IMR-90 (cell line): ENCODE measurements around the gene ZFHX3. TPM values are rescaled to one million over a fixed set of nuclear protein-coding genes. Genes with fewer than 3 reads are reported as not detected.

ENCODE experiments used
- ATAC-seq: fragments of 200-7000 bp; cut with Tn5 transposase; 2 replicates; pipeline ENCODE4 v1.9.1; 2020; ENCODE audit warnings: low read depth, mild to moderate bottlenecking, moderate library complexity
- BruUV-seq: library from RNA; stranded (reverse); fragments of 400-500 nt; replicated peaks from 2 replicates; lab custom pipeline; 2021; lab: Mats Ljungman, UMichigan
- CTCF ChIA-PET: fragments of 300-600 bp; formaldehyde crosslinking; extraction: SDS; loops from one replicate; lab custom pipeline; 2021; ENCODE audit warnings: antibody characterized with exemption; lab: Yijun Ruan, JAX
- POLR2A ChIA-PET: fragments of 300-600 bp; sonication (Branson Sonifier 250); formaldehyde crosslinking; loops from one replicate; lab custom pipeline; 2022; ENCODE audit warnings: antibody characterized with exemption; ENCODE audit not compliant: unreplicated experiment; lab: Charles Lee
- DNase-seq: peaks from one replicate; pipeline ENCODE4 v3.0.0; 2013
- H2AFZ ChIP-seq: replicated peaks from 2 replicates; pipeline ENCODE3; 2013; ENCODE audit warnings: low read length, mild to moderate bottlenecking; ENCODE audit not compliant: poor library complexity
- H2AK5ac ChIP-seq: 2 replicates; pipeline ENCODE4 v1.6.1; 2013; ENCODE audit warnings: low read depth, low read length, inconsistent platforms
- H2AK9ac ChIP-seq: replicated peaks from 2 replicates; pipeline ENCODE3; 2013; ENCODE audit warnings: mild to moderate bottlenecking, low read depth, low read length, moderate library complexity; ENCODE audit not compliant: poor library complexity
- H2BK120ac ChIP-seq: 2 replicates; pipeline ENCODE4 v1.6.1; 2013; ENCODE audit warnings: low read depth, low read length, inconsistent platforms
- H2BK15ac ChIP-seq: 3 replicates; pipeline ENCODE4 v1.6.1; 2013; ENCODE audit warnings: low read depth, low read length, inconsistent platforms
- H2BK20ac ChIP-seq: 2 replicates; pipeline ENCODE4 v1.6.1; 2013; ENCODE audit warnings: low read depth, mild to moderate bottlenecking, inconsistent platforms, low read length, moderate library complexity
- H2BK5ac ChIP-seq: 2 replicates; pipeline ENCODE4 v1.6.1; 2013; ENCODE audit warnings: mild to moderate bottlenecking, low read depth, low read length, inconsistent platforms; ENCODE audit not compliant: poor library complexity, severe bottlenecking
- H3K14ac ChIP-seq: replicated peaks from 2 replicates; pipeline ENCODE4 v1.6.1; 2013; ENCODE audit warnings: low read depth, low read length, inconsistent platforms
- H3K18ac ChIP-seq: 2 replicates; pipeline ENCODE4 v1.6.1; 2013; ENCODE audit warnings: low read depth, low read length, control low read depth
- H3K23ac ChIP-seq: 2 replicates; pipeline ENCODE4 v1.6.1; 2013; ENCODE audit warnings: low read depth, low read length, inconsistent platforms
- H3K27ac ChIP-seq: 2 replicates; pipeline ENCODE4 v1.5.1; 2013; ENCODE audit warnings: mild to moderate bottlenecking, control low read depth, low read length; ENCODE audit not compliant: insufficient read depth
- H3K27me3 ChIP-seq: 2 replicates; pipeline ENCODE4 v1.6.1; 2013; ENCODE audit warnings: low read length; ENCODE audit not compliant: control insufficient read depth, insufficient read depth
- H3K36me3 ChIP-seq: 2 replicates; pipeline ENCODE4 v1.6.1; 2013; ENCODE audit warnings: low read length, mixed read lengths; ENCODE audit not compliant: control insufficient read depth, insufficient read depth
- H3K4ac ChIP-seq: 2 replicates; pipeline ENCODE4 v1.6.1; 2013; ENCODE audit warnings: low read depth, low read length, inconsistent platforms
- H3K4me1 ChIP-seq: 2 replicates; pipeline ENCODE4 v1.6.1; 2013; ENCODE audit warnings: low read length, mixed read lengths; ENCODE audit not compliant: control insufficient read depth, insufficient read depth
- H3K4me2 ChIP-seq: 2 replicates; pipeline ENCODE4 v1.6.1; 2013; ENCODE audit warnings: low read depth, mild to moderate bottlenecking, control low read depth, low read length, moderate library complexity
- H3K4me3 ChIP-seq: 2 replicates; pipeline ENCODE4 v1.5.1; 2013; ENCODE audit warnings: low read depth, mild to moderate bottlenecking, control low read depth, low read length, moderate library complexity; ENCODE audit not compliant: insufficient read depth
- H3K56ac ChIP-seq: 2 replicates; pipeline ENCODE4 v1.6.1; 2013; ENCODE audit warnings: low read length, inconsistent platforms; ENCODE audit not compliant: insufficient read depth; ENCODE audit errors: extremely low read depth
- H3K79me1 ChIP-seq, 2 experiments: 2 replicates each; pipeline ENCODE4 v1.6.1; 2013; ENCODE audit warnings: low read length in 2 of 2, inconsistent platforms in 1 of 2, low read depth in 1 of 2
- H3K9ac ChIP-seq: 2 replicates; pipeline ENCODE4 v1.6.1; 2013; ENCODE audit warnings: low read depth, low read length, control low read depth
- H3K9me1 ChIP-seq: 2 replicates; pipeline ENCODE4 v1.6.1; 2013; ENCODE audit warnings: low read length, inconsistent platforms; ENCODE audit not compliant: insufficient read depth
- H3K9me3 ChIP-seq: 2 replicates; pipeline ENCODE4 v1.6.1; 2013; ENCODE audit warnings: low read length; ENCODE audit not compliant: control insufficient read depth, insufficient read depth
- H4K20me1 ChIP-seq: 2 replicates; pipeline ENCODE4 v1.6.1; 2013; ENCODE audit warnings: low read length, inconsistent platforms; ENCODE audit not compliant: insufficient read depth
- H4K5ac ChIP-seq: 2 replicates; pipeline ENCODE4 v1.6.1; 2013; ENCODE audit warnings: mild to moderate bottlenecking, low read depth, low read length, control low read depth
- H4K8ac ChIP-seq, 2 experiments: 2 replicates each; pipeline ENCODE4 v1.6.1; 2013; ENCODE audit warnings: low read depth in 2 of 2, low read length in 2 of 2, control low read depth in 1 of 2, inconsistent platforms in 1 of 2
- H4K91ac ChIP-seq: 2 replicates; pipeline ENCODE4 v1.6.1; 2013; ENCODE audit warnings: low read depth, low read length, inconsistent platforms; ENCODE audit not compliant: insufficient read depth
- BHLHE40 ChIP-seq: fragments of 150-350 bp; IDR thresholded peaks from 2 replicates; pipeline ENCODE4 v1.6.1; 2016; ENCODE audit warnings: mild to moderate bottlenecking, low read depth, low read length
- CEBPB ChIP-seq: IDR thresholded peaks from 2 replicates; pipeline ENCODE4 v1.6.1; 2012; ENCODE audit warnings: low read depth, low read length, improper control_type of control experiment
- CHD1 ChIP-seq: IDR thresholded peaks from 2 replicates; pipeline ENCODE4 v1.6.1; 2012; ENCODE audit warnings: low read depth, low read length, improper control_type of control experiment
- FOS ChIP-seq: fragments of 150-350 bp; IDR thresholded peaks from 2 replicates; pipeline ENCODE4 v1.6.1; 2016; ENCODE audit warnings: low read depth, low read length
- MAFK ChIP-seq: IDR thresholded peaks from 2 replicates; pipeline ENCODE4 v1.6.1; 2012; ENCODE audit warnings: low read depth, low read length, improper control_type of control experiment
- NFE2L2 ChIP-seq: fragments of 150-350 bp; IDR thresholded peaks from 2 replicates; pipeline ENCODE4 v1.6.1; 2016; ENCODE audit warnings: low read depth, mild to moderate bottlenecking, low read length
- RAD21 ChIP-seq: IDR thresholded peaks from 2 replicates; pipeline ENCODE4 v1.6.1; 2012; ENCODE audit warnings: low read length, improper control_type of control experiment
- RCOR1 ChIP-seq: IDR thresholded peaks from 2 replicates; pipeline ENCODE4 v1.6.1; 2012; ENCODE audit warnings: mild to moderate bottlenecking, low read length, improper control_type of control experiment; ENCODE audit not compliant: insufficient replicate concordance
- SMC3 ChIP-seq: fragments of 150-350 bp; IDR thresholded peaks from 2 replicates; pipeline ENCODE4 v1.6.1; 2016; ENCODE audit warnings: low read depth, mild to moderate bottlenecking, antibody characterized with exemption, low read length, moderate library complexity
- WGBS, 2 experiments: methylation state at CpG; one replicate each; pipeline versions ENCODE4 v1.1.5 to v1.1.7; 2013; ENCODE audit warnings: missing lambda C conversion rate in 2 of 2; ENCODE audit not compliant: insufficient read length in 1 of 2; ENCODE audit errors: extremely low coverage in 2 of 2; 5-methylcytosine and 5-hydroxymethylcytosine counted together
- dilution Hi-C: fragments of 300-500 bp; cut with HindIII; formaldehyde crosslinking; loops from one replicate; pipeline ENCODE4 v1.14.3; 2018; ENCODE audit warnings: low sequenced_read_pairs; ENCODE audit not compliant: unreplicated experiment
- in situ Hi-C: fragments of 300-500 bp; cut with MboI; formaldehyde crosslinking; loops from 3 replicates; pipeline ENCODE4 v1.14.3; 2019; ENCODE audit warnings: low sequenced_read_pairs, inconsistent platforms, mixed read lengths
- intact Hi-C: fragments of 100-400 bp; cut with micrococcal nuclease; formaldehyde crosslinking; loops from 2 replicates; pipeline ENCODE4 v1.10.0; 2022
- polyA plus RNA-seq, 3 experiments: library from polyadenylated mRNA; depleted of rRNA; stranded (reverse); fragments of >200 nt; gene quantifications; 2 replicates each; pipeline ENCODE4 v1.2.3, GENCODE V29; 2012; ENCODE audit warnings: low replicate concordance in 1 of 3
- total RNA-seq: library from RNA; depleted of rRNA; stranded (reverse); fragments of >200 nt; gene quantifications from 2 replicates; pipeline ENCODE4 v1.2.3, GENCODE V29; 2012
- TF ChIP-seq, protein P1 (sequence below): fragments of 150-350 bp; IDR thresholded peaks from 2 replicates; pipeline ENCODE4 v1.6.1; 2017; ENCODE audit warnings: mild to moderate bottlenecking, antibody characterized with exemption, low read length, low read depth
- TF ChIP-seq, protein P2 (sequence below): fragments of 150-350 bp; IDR thresholded peaks from 2 replicates; pipeline ENCODE4 v1.6.1; 2016; ENCODE audit warnings: low read depth, mild to moderate bottlenecking, low read length, moderate library complexity, borderline replicate concordance

Gene ZFHX3
- total and polyA plus RNA-seq, 2 of the 4 experiments (the other 2 are of a cell fraction) = 1.4 to 1.7 TPM

DNA sequence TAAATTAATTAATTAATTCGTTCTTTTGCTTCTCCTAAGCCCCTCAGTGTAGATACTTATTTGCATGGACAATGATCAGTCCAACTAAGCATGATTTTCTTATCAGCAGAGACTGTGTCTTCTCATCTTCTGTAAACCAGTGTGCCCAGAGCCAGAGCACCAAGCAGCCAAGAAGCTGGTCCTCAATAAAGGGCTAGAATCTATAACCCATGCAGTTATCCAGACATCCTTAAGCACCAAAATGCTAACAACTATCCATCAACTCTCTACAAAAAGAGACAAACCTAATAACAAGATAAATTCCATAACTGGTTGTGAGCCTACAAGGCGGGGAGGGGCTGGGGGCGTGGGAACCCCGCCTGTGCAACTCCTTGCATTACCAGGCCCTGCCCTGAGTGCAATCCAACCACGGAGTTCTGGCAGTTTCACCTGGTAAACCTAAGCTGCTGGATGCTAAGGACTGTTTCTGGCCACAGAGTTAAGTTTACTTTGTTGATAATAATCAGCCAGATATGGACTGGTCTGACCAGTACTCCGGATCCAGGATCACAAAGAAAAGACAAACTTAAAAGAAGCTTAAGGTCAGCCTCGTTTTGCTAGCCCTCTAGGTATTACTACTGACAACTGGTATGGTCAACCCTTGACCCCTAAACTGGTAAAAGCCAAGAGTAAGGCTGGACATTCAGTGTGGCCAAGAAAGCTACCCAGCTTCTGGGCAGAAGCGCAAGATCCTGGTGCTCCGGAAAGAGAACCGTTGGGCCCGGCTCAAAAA is 51.5 kb downstream of the ZFHX3 start:
- no peak for DNase-seq
- H2AK9ac ChIP-seq = no peak overlapping the region
- H3K79me1 ChIP-seq = peaks cover 63 to 90% of the 10 kb centered on the region in 2 experiments
- POLR2A ChIA-PET = no interaction called here
- peaks cover 13% of the 10 kb centered on the region for H3K4me1 ChIP-seq
- no peak overlapping the region for H4K5ac ChIP-seq
- H4K8ac ChIP-seq = no peak overlapping the region
- no peak overlapping the region for H2BK20ac ChIP-seq
- intact Hi-C loops = no loop called here
- no peak overlapping the region for H4K91ac ChIP-seq
- no peak overlapping the region for H3K4ac ChIP-seq
- H3K4me3 ChIP-seq = no peak overlapping the region
- H3K18ac ChIP-seq = no peak overlapping the region
- no peak overlapping the region for H3K23ac ChIP-seq
- no peaks in the 10 kb centered on the region for H3K36me3 ChIP-seq
- no peak for ATAC-seq
- H3K27me3 ChIP-seq = no peaks in the 10 kb centered on the region
- TF ChIP-seq, protein P1, sequence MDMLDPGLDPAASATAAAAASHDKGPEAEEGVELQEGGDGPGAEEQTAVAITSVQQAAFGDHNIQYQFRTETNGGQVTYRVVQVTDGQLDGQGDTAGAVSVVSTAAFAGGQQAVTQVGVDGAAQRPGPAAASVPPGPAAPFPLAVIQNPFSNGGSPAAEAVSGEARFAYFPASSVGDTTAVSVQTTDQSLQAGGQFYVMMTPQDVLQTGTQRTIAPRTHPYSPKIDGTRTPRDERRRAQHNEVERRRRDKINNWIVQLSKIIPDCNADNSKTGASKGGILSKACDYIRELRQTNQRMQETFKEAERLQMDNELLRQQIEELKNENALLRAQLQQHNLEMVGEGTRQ = no peak
- TF ChIP-seq, protein P2, sequence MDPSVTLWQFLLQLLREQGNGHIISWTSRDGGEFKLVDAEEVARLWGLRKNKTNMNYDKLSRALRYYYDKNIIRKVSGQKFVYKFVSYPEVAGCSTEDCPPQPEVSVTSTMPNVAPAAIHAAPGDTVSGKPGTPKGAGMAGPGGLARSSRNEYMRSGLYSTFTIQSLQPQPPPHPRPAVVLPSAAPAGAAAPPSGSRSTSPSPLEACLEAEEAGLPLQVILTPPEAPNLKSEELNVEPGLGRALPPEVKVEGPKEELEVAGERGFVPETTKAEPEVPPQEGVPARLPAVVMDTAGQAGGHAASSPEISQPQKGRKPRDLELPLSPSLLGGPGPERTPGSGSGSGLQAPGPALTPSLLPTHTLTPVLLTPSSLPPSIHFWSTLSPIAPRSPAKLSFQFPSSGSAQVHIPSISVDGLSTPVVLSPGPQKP = no peak
- TF ChIP-seq CHD1 (no peak), RCOR1 (no peak), SMC3 (no peak), RAD21 (no peak), NFE2L2 (no peak), MAFK (no peak), CEBPB (no peak), FOS (no peak), BHLHE40 (no peak)
- dilution Hi-C loops = no loop called here
- H2AFZ ChIP-seq = no peak overlapping the region
- H3K27ac ChIP-seq = no peak overlapping the region
- BruUV-seq = no TSS peak
- CTCF ChIA-PET = interaction anchor here (0.8 kb wide), 1 partner anchor 34 kb away, joined by 3 read pairs; no protein-coding TSS in a partner anchor
- H2BK120ac ChIP-seq = no peak overlapping the region
- no peak overlapping the region for H3K9ac ChIP-seq
- in situ Hi-C loops = no loop called here
- H2BK15ac ChIP-seq = no peak overlapping the region
- H3K56ac ChIP-seq = no peak overlapping the region
- H3K14ac ChIP-seq = no peak overlapping the region
- peaks cover 4% of the 10 kb centered on the region for H3K9me3 ChIP-seq
- H4K20me1 ChIP-seq = peaks cover 46% of the 10 kb centered on the region
- peaks cover 8% of the 10 kb centered on the region; the same call in 1 of the 2 replicates for H3K9me1 ChIP-seq
- WGBS, 2 experiments = 89% methylated on average over 7 of the region's 11 CpGs; no CpG with 5 or more reads in 1 of the 2 experiments
- H2AK5ac ChIP-seq = no peak overlapping the region
- H2BK5ac ChIP-seq = no peak overlapping the region
- H3K4me2 ChIP-seq = no peak overlapping the region
